Measurements from ENCODE around the gene ZNF267.

DNA sequence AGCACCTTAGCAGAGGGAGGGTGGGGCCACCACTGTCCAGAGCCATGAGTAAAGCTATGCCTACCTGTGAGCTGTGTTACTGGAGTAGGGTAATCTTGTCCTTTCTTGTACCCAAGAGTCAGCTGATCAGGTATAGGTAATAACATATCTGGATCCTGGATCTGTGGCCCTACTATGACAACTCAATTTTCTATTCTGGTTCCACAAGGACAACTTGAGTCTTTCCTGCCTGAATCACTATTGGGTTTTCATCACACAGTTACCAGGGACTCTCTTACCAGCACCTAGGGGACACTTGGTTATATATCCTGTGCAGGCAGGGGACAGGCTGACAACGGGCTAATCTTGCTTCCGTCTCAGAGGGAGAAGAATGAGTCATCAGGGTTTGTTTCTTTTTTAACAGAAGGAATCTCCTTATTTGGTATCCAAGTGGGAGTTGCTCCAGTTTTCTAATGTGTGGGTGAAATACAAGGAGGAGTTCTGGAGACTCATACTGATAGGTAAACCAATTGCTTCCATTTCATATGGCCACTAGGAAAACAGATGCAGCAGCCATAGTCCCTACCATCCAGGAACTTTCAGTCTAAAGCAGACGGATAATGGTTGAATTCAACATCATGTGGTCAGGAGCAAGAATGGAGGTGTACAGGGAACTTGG, 6.8 kb downstream of the ZNF267 start:
- TF ChIP-seq EP300 (IDR thresholded peaks at IDR 0.05; ENCODE audit: borderline replicate concordance in 1 of 2, low read depth in 2 of 2, low read length in 2 of 2) (no peak), JUND (IDR thresholded peaks at IDR 0.05; ENCODE audit: low read length) (no peak)
